GM13976 (cell line): ENCODE measurements around the gene NUP210.

Source experiments
- DNase-seq: peaks from one replicate; pipeline ENCODE4 v3.0.0; 2012; ENCODE audit warnings: low spot score
- in situ Hi-C: fragments of 300-500 bp; cut with MboI; formaldehyde crosslinking; loops from one replicate; pipeline ENCODE4 v1.12.0; 2022; ENCODE audit warnings: low sequenced_read_pairs, mixed read lengths, inconsistent platforms; ENCODE audit not compliant: unreplicated experiment
- TF ChIP-seq, protein P1 (sequence below): IDR thresholded peaks from 2 replicates; pipeline ENCODE4 v1.5.1; 2012; ENCODE audit warnings: borderline replicate concordance, mild to moderate bottlenecking; ENCODE audit not compliant: insufficient read depth; ENCODE audit errors: extremely low read depth, missing control alignments, control extremely low read depth

The NUP210 gene

DNA sequence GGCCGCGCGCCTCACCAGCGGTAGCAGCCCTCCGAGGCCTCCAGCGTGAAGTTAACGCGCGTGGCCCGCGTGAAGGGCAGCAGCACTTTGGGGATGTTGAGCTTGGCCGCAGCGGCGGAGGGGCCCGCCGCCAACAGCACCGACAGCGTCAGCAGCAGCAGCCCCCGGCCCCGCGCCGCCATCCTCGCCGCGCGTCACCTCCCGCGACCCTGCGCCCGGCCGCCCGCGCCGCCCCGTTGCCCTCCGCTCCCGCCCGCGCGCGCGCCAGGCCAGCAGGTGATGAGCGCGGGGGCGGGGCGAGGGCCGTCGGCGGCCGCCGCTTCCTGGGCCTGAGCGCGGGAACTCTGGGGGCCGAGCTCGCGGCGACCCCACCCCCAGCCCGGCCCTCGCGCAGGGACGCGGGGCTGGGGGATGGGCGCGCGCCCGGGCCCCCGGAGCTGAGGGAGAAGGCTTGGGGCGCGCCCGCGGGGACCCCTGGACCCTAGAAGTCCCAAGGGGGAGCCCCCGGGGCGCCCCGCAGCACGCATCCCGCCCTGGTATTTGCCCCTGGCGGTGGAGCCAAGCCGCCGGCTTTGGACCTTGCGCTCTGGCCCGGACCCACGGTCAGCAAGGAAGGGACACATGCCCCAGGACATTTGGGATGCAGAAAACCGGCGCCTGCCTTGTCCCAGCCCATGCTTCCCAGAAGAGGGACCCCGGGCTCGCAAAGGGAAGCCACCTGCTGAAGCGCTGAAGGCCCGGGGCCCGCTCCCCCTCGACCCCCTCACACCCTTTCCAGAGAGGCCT is at the start of gene NUP210:
NUP210 (minus strand) TSS at position 278 of the 786 bp plus-strand sequence; CDS start at position 182, 96 bp downstream.
- DNase-seq: peak; percentile 91
- in situ Hi-C loops: no loop called here
- TF ChIP-seq, protein P1, sequence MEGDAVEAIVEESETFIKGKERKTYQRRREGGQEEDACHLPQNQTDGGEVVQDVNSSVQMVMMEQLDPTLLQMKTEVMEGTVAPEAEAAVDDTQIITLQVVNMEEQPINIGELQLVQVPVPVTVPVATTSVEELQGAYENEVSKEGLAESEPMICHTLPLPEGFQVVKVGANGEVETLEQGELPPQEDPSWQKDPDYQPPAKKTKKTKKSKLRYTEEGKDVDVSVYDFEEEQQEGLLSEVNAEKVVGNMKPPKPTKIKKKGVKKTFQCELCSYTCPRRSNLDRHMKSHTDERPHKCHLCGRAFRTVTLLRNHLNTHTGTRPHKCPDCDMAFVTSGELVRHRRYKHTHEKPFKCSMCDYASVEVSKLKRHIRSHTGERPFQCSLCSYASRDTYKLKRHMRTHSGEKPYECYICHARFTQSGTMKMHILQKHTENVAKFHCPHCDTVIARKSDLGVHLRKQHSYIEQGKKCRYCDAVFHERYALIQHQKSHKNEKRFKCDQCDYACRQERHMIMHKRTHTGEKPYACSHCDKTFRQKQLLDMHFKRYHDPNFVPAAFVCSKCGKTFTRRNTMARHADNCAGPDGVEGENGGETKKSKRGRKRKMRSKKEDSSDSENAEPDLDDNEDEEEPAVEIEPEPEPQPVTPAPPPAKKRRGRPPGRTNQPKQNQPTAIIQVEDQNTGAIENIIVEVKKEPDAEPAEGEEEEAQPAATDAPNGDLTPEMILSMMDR: no peak

DNA sequence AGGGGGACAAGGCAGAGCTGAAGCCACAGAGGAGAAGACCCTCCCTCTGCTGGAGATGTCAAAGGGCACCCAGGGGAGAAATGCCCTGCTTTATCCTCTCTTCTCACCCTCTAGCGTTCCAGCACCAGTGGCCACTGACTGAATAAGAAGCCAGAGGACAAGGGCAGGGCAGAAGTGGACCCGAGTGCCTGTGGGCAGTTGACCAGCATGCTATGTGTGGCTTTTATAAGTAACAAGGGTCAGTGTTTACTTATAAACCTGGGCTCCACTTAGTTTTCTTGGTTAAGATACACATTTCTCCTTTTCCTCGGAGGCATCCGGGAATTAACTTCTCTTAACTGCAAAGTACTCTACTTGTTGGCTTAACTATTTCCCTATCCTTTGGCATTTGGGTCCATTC is 46.7 kb upstream of the NUP210 start:
- DNase-seq: no peak
- in situ Hi-C loops: no loop called here
- TF ChIP-seq, protein P1: no peak

GRCh38 chr3:13465236-13465873 is 45.2 kb upstream of the NUP210 start:
- TF ChIP-seq, protein P1: no peak
- in situ Hi-C loops: no loop called here
- DNase-seq: no peak

- TF ChIP-seq, protein P1: no peak
- DNase-seq: no peak
- in situ Hi-C loops: no loop called here
These were observed 43.7 kb upstream of the NUP210 start for GRCh38 chr3:13463618-13464400.

- in situ Hi-C loops: no loop called here
- no peak for DNase-seq
- TF ChIP-seq, protein P1: no peak
These were observed 42.7 kb upstream of the NUP210 start for GRCh38 chr3:13462822-13463221.

- in situ Hi-C loops: no loop called here
- TF ChIP-seq, protein P1: no peak
- DNase-seq: no peak
These were observed 42.1 kb upstream of the NUP210 start for GRCh38 chr3:13462125-13462629.
